Stimulated activated CD4-positive, alpha-beta T cell treated with anti-CD3 and anti-CD28 coated beads, Interleukin-4, amount 100 ng/mL, for 1 hour (primary cell): ENCODE measurements around the gene ASB14.
"Not testable (repeated sequence)": the region's sequence is repeated elsewhere in the genome, so short reads cannot be mapped to it uniquely, and the experiment has no call there.

Source experiments
- DNase-seq: peaks from one replicate; pipeline ENCODE4 v3.0.0-alpha.2; 2020

Gene ASB14

DNA sequence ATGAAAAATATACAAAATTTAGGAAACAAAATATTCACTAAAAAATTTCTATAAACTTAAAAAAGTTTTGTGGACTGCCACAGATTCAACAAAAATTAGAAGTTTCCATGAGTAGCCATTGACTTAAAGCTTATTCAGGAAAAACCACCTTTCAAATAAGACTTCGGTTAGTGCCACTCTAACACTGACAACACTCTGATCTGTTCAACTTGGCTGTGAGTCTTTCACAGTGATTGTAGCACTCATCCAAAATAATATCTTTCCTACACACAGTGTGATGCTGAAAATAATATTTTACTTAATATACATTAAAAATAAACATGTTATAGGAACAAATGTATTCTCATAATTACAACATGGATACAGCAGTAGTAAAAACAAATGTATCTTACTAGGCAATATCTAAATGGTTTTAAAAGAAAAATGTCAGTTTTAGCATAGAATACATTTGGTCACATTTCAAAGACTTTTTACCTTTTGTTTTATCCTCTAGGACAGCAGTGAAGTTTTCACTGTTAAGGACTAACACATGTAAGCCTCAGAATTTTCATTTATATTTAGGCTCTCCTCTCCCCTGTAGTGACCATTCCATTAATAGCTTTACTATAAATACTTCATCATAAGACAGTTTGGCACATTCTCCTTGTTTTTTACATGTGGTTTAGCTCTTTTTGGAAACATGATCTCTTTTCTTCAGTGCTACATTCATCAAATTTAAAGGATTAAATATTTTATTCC, at the start of gene ASB14:
Gene ASB14 (minus strand): TSS at position 527 of the 738 bp plus-strand sequence. CDS start 652 bp downstream, outside the sequence.
- no peak for DNase-seq

DNA sequence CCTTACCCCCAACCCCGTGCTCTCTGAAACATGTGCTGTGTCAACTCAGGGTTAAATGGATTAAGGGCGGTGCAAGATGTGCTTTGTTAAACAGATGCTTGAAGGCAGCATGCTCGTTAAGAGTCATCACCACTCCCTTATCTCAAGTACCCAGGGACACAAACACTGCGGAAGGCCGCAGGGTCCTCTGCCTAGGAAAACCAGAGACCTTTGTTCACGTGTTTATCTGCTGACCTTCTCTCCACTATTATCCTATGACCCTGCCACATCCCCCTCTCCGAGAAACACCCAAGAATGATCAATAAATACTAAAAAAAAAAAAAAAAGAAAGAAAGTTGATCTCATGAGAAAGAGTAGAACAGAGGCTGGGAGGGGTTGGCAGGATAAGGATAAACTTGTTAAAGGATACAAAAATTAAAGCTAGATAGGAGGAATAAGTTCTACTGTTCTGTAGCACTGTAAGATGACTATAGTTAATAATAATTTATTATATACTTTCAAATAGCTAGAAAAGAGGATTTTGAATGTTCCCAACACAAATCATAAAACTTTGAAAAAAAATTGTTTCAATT, 46.7 kb upstream of the ASB14 start:
- DNase-seq: not testable (repeated sequence)

DNA sequence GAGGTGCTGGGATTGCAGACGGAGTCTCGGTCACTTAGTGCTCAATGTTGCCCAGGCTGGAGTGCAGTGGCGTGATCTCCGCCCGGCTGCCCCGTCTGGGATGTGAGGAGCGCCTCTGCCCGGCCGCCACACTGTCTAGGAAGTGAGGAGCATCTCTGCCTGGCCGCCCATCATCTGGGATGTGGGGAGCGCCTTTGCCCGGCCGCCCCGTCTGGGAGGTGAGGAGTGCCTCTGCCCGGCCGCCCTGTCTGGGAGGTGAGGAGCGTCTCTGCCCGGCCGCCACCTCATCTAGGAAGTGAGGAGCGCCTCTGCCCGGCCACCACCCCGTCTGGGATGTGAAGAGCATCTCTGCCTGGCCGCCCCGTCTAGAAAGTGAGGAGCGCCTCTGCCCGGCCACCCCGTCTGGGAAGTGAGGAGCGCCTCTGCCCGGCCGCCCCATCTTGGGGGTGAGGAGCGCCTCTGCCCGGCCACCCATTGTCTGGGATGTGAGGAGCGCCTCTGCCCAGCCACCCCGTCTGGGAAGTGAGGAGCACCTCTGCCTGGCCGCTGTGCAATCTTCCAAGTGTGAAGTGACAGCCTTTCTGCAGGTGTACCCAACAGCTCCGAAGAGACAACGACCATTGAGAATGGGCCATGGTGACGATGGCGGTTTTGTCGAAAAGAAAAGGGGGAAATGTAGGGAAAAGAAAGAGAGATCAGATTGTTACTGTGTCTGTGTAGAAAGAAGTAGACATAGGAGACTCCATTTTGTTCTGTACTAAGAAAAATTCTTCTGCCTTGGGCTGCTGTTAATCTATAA, 46.0 kb upstream of the ASB14 start:
- DNase-seq: not testable (repeated sequence)

DNA sequence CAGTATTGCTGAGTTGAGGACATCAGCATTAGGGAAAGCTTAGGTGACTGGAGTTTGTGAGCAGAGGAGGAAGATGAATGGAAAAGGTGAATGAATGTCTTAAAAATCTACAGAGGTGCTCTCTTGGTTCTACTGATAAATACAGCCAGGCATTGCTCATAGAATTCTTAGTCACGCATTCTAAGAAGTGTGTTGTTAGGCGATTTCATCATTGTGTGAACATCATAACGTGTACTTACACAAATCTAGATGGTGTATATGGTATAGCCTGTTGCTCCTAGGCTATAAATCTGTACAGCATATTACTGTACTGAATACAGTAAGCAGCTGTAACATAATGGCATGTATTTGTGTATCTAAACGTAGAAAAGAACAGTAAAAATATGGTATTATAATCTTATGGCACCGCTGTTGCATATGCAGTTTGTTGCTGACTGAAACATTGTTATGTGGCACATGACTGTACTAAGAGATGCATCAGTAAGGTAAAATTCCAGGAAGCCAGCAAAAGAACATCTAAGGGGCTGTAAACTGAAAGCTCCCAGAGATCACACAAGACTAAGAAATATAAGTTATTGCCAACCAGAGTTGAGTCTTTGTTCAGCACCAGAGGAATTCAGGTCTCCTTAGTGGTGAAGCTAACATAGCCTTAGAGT, 42.9 kb upstream of the ASB14 start:
- DNase-seq: no peak

DNA sequence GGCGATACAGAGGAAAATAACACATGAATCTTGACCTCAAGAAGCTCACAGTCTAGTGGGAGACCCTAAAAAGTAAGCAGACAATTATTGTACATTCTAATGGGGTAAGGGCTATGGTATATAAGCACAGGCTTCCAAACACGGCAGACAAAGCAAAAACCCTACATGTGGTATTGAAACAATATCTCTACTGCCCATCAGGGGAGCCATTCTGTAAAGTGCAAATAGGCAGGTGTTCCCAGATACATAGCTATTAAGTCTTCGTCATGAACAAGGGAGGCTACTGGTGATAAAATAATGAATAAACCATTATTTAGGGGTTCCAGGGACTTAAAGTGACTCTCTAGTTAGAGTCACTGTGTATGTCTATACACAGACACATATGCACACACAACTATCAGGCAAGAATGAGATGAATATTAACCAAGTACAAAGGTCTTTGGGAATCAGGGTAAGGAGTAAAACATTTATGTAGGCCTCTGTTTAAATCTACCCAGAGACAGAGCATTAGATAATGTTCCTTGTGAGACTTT, 38.7 kb upstream of the ASB14 start:
- DNase-seq: no peak

DNA sequence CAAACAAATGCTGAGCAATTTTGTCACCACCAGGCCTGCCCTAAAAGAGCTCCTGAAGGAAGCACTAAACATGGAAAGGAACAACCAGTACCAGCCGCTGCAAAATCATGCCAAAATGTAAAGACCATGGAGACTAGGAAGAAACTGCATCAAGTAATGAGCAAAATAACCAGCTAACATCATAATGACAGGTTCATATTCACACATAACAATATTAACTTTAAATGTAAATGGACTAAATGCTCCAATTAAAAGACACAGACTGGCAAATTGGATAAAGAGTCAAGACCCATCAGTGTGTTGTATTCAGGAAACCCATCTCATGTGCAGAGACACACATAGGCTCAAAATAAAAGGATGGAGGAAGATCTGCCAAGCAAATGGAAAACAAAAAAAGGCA, 34.0 kb upstream of the ASB14 start:
- DNase-seq: not testable (repeated sequence)

DNA sequence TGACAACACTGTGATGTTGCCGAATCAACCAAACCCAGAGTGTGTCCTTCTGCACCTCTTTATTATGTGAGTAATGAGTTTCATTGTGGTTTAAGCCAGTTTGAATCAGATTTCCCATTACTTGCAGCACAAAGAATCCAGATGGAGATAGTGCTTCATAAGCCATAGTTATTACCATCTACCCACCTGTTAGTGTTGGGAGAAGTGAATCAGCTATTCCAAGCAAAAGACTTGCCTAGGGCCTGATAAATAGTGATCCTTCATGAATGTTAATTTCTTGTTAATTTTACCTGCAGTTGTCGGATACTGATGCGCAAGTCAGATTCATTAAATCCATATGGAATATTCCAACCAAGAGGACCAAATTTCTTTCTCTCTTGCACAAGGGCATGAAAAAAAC, 21.7 kb upstream of the ASB14 start:
- DNase-seq: no peak

DNA sequence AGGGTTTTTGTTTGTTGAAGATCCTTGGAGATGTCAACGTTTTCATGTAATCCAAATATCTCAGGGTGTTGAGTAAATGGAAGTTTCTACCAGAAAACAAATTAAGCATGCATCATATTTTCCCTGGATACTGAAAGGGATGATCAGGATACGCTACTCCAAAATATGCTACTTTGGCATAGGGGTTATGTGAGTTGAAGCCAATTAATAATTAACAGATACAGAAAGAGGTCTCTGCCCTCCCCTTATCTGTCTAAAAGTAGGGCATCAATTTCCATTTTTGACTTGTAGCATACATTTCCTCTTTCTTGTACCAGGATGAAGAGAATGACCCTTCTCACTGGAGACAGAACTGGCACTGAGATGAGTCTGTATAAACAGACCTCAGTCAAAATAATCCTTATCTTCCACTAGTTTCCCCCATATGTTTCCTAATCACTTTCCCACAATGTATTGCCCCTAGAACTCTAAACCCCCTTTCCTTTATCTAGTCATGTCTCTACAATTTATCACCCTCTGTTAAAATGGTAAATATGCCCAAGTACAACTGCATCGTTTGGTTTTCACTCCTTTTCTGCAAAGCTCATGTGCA, 17.4 kb upstream of the ASB14 start:
- DNase-seq: no peak

DNA sequence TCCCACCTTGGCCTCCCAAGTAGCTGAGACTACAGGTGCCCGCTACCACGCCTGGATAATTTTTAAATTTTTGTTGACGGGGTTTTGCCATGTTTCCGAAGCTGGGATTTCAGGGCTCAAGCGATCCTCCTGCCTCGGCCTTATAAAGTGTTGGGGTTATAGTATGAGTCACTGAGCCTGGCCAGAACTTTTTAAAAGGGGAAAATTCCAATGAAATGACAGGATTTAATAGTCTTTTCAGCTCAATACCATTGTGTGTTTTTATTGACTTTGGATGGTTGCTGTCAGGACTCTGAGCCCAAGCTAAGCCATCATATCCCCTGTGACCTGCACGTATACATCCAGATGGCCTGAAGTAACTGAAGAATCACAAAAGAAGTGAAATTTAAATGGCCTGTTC, 11.0 kb upstream of the ASB14 start:
- DNase-seq: not testable (repeated sequence)

DNA sequence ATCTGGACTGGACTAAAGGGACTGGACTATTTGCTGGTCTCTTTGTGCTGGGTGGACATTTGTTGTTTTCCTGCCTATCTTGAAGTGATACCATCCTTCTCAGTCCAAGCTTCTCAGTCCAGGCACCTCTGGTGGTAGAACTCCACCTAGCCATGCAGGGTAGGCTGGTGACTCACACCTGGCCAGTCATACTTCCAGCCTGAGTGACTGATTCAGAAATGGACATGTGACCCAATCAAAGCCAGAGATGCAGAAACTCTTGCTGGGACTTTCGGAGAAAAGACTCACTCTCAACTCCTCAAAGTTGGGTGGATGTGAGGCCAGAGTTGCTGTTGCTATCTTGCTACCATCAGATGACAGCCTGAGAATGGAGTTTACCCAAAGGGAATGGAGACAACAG, 5.6 kb upstream of the ASB14 start:
- DNase-seq: no peak

DNA sequence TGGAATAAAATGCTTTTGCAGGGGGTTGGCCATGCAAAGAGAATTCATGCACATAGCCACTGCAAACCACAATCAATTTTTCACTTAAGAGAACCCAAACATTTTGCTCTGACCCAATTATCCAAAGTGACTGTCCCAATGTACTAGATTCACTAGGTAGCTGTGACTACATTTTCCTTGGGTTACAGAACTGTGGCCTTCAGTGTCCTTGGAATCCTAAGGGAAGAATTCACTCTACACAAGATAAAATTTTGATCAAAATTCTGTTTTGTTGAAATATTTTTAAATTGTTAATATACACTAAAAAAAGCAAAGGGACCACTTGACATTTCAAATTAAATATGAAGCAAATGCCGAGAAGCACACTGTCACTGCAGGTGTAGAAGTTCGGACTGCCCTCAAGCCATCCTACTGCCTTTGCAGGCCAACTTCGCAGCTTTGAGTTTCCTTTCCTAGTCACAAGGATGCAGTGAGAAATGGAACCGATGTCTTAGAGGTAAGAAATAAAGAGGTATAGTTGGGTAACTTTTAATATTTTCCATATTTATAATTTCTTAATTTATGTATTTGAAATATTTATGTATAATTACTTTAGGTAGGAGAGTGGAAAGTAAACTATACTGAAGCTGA, 527 bp upstream of the ASB14 start:
- no peak for DNase-seq

DNA sequence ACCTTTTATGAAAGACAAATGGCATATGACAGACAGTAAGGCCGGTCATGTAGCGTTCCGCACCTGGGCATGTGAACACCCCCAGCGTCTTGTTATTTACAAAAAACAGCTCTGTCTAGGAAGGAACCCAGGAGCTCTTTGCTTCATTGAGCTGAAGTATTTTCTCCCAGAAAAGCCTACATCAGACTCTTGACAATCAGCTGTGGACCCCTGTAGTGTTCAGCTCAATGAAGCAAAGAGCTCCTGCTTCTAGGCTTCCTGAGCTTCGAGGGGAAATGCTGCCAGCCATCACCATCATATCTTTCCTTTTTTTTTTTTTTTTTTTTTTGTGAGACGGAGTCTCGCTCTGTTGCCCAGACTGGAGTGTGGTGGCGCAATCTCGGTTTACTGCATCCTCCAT, 4.1 kb downstream of the ASB14 start:
- no peak for DNase-seq

DNA sequence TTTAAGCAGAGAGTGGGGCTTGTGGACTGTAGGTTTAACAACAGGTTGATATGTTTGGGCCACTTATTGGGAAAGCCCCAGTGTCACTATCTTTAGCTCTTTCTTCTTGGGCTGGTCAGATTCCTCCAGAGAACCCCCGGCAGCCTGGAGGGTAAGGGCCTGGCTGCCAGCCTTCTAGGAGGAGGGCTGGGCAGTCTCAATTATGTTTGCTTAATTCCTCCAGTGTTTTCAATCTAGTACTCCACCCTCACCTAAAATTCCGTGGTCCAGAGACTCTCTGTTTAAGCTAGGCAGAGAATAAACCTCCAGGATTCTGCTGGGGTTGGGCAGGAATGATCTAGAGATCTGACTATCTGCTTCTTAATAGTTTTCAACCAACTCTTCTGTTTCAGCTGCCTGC, 5.3 kb downstream of the ASB14 start:
- DNase-seq: no peak

DNA sequence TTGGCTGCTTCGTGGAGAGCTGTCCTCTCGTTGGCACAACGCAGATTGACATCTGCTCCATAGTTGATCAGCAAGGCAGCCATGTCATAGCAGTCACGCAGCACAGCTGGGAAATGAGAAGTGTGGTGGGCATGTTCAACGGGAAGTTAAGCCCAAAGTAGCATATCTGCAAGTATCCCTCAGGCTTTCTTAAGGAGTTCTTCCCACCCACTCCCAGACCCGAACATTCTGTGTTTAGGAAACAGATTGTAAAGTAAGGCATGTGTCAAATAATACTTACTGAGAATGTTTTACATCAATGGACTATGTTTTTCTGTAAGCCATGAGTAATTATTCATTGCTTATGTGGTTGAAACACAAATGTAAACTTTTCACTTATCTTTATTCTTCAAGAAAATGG, 9.2 kb downstream of the ASB14 start:
- DNase-seq: no peak

DNA sequence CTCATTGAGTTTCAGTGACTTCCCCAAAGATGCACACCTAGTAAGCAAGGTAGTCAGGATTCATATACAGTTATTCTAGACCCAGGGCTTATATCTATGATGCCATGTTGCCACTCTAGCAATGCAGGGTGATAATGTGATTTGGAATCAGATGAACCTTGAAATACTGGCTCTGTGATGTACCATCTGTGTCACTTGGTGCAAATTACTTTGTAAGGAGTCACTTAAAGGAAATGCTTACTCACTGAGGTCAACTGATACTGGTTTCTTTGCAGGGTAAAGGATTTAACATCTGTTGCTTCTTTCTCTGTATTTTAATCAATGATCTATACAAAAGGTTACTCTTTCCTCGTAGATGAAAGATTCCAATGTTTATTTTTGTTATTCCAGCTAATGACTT, 10.8 kb downstream of the ASB14 start:
- DNase-seq: no peak

DNA sequence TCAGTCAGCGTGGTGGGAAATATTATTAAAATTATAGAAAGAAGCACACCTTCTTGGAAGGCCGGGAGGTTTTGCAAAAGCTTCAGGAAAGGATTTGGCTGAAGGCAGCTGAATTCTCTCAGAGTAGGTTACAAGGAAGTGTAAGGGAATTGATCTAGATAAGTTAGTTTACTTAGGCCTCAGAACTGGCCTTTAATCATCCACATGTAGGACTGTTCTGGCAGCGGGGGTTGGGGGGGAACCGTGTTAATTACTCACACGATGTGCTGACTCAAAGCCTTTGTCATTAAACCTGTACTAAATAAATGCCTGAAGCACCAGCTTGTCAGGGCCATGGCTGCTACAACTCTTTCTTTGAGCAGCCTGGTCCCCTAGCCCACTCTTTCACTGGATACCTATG, 12.8 kb downstream of the ASB14 start:
- DNase-seq: no peak

DNA sequence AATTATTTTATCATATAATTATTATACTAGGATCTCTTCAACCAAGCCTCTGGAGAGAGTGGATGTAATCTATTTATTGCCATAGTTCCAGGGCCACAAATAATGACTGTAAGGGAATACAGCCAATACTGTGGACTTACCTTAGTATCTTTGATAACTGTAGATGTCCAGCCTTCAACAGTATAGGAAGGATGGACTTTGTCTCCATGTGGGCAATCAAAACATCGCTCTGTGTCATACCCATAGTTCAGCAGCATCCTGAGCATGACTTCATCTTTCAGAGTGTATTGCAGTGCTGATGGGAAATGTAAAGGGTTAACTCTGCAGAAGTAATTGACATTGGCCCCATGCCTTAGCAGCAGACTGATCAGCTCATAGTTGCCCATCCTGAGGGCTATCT, 14.2 kb downstream of the ASB14 start:
- no peak for DNase-seq

DNA sequence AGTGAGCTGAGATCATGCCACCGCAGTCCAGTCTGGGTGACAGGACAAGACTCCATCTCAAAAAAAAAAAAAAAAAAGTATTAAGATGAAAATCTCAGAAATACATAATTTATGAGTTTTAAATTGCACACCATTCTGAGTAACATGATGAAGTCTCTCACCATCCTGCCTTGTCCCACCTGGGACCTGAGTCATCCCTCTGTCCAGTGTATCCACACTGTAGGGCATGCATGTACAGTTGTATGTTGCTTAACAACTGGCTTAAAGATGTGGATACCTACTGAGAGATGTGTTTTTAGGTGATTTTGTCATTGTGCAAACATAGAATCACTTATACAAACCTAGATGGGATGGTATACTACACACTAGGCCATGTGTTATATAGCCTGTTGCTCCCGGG, 17.1 kb downstream of the ASB14 start:
- no peak for DNase-seq

DNA sequence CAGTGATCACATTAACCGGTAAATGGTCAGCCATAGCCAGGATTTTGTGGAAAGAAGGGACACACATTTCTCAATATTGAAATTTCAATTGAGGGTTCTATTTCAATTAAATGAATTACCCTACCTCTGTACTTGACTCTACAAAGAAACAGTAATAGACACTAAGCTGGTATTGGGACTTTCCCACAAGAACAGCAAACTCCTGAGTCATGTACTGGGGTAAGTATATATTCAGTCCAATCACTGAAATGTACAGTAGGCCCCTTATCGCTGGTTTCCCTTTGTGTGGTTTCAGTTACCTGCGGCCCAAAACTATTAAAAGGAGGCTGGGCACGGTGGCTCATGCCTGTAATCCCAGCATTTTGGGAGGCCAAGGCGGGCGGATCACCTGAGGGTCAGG, 17.6 kb downstream of the ASB14 start:
- no peak for DNase-seq

DNA sequence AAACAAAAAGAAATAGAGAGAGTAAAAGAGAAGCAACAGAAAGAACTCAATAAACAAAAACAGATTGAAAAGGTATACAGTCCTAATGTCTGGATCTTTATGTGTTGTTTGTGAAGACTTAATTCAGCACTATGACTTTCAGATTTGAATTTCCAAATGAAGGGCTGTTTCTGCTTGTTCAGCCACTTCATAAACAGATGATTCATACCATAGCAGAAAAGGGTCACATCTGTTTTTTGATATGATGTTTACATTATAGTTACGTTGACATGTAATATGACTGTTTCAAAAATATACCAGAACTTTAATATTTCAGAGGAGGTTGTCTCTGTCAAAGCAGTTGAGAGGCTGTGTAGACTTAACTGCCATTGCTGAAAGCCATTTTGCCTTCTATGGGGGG, 24.1 kb downstream of the ASB14 start:
- DNase-seq: no peak

DNA sequence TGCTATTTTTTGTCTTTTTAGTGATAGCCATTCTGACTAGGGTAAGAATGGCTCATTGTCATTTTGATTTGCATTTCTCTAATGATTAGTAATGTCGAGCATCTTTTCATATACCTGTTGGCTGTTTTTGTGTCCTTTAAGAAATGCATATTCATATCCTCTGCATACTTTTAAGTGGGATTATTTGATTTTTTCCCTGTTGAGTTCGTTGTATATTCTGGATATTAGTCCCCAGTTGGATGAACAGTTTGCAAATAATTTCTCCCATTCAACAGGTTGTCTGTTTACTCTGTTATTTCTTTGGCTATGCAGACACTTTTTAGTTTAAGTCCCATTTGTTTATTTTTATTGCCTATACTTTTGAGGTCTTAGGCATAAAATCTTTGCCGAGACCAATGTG, 30.6 kb downstream of the ASB14 start:
- DNase-seq: no peak

DNA sequence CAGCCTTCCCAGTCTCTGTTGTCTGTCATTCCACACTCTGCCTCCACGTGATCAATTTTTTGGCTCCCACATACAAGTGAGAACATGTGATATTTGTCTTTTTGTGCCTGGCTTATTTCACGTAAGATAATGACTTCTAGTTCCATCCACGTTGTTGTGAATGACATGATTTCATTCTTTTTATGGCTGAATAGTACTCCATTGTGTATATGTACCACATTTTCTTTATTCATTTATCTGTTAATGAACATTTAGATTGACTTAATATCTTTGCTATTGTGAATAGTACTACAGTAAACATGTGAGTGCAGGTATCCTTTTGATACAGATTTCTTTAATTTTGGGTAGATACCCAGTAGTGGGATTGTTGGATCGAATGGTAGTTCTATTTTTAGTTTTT, 31.4 kb downstream of the ASB14 start:
- DNase-seq: no peak
